HG03060 (cell line): ENCODE measurements around the gene SLC17A9.

Experiments
- ATAC-seq: cut with Tn5 transposase; IDR thresholded peaks from one replicate; pipeline ENCODE4 v1.9.1; 2021; ENCODE audit warnings: low read depth, moderate number of reproducible peaks; ENCODE audit not compliant: unreplicated experiment

SLC17A9 gene

GRCh38 chr20:62937268-62938104 lies 15.0 kb upstream of the SLC17A9 start:
- ATAC-seq: peak; percentile 67

GRCh38 chr20:62938105-62938888 lies 14.2 kb upstream of the SLC17A9 start, which contains the start of gene GID8:
GID8 (plus strand) TSS chr20:62938147; CDS start chr20:62941503, 3,356 bp downstream.
- ATAC-seq: peak; percentile 15

- no peak for ATAC-seq
Measured at GRCh38 chr20:62940875-62941274, 11.6 kb upstream of the SLC17A9 start.

- no peak for ATAC-seq
Measured at GRCh38 chr20:62941792-62942191, 10.7 kb upstream of the SLC17A9 start.

- no peak for ATAC-seq
Measured at GRCh38 chr20:62942456-62942855, 10.1 kb upstream of the SLC17A9 start.

GRCh38 chr20:62943396-62943795 lies 9.1 kb upstream of the SLC17A9 start:
- ATAC-seq: no peak

- ATAC-seq: no peak
Measured at GRCh38 chr20:62944184-62944583, 8.3 kb upstream of the SLC17A9 start.

GRCh38 chr20:62944746-62945145 lies 7.8 kb upstream of the SLC17A9 start:
- no peak for ATAC-seq

- ATAC-seq: no peak
Measured at GRCh38 chr20:62945771-62946339, 6.7 kb upstream of the SLC17A9 start.

- no peak for ATAC-seq
Measured at GRCh38 chr20:62946918-62947317, 5.6 kb upstream of the SLC17A9 start.

GRCh38 chr20:62947532-62948300 lies 4.8 kb upstream of the SLC17A9 start:
- no peak for ATAC-seq

GRCh38 chr20:62949153-62949821 lies 3.2 kb upstream of the SLC17A9 start:
- ATAC-seq: no peak

- ATAC-seq: no peak
Measured at GRCh38 chr20:62949962-62950361, 2.5 kb upstream of the SLC17A9 start.

- no peak for ATAC-seq
Measured at GRCh38 chr20:62950741-62951140, 1.8 kb upstream of the SLC17A9 start.

- ATAC-seq: no peak
Measured at GRCh38 chr20:62951143-62951895, 1.2 kb upstream of the SLC17A9 start.

GRCh38 chr20:62951896-62952372 lies 575 bp upstream of the SLC17A9 start:
- ATAC-seq: no peak

GRCh38 chr20:62952968-62953838 lies 694 bp downstream of the SLC17A9 start:
- ATAC-seq: no peak
